H9 (cell line): ENCODE results near the gene C14orf132. TPM values are rescaled to one million over a fixed set of nuclear protein-coding genes. Genes with fewer than 3 reads are reported as not detected.

Experiments
- DNase-seq: peaks from one replicate; pipeline ENCODE4 v3.0.0-alpha.2; 2017
- H2AFZ ChIP-seq: one replicate; pipeline ENCODE4 v1.6.1; 2013; ENCODE audit warnings: mild to moderate bottlenecking, low read length, control low read depth, moderate library complexity
- H2AK5ac ChIP-seq: 2 replicates; pipeline ENCODE4 v1.6.1; 2013; ENCODE audit warnings: low read length, control low read depth, mixed read lengths; ENCODE audit not compliant: insufficient read length
- H2BK120ac ChIP-seq: one replicate; pipeline ENCODE4 v1.6.1; 2013; ENCODE audit warnings: low read depth, mild to moderate bottlenecking, low read length, control low read depth, inconsistent platforms; ENCODE audit not compliant: poor library complexity, severe bottlenecking
- H2BK12ac ChIP-seq: 2 replicates; pipeline ENCODE4 v1.6.1; 2013; ENCODE audit warnings: low read length, control low read depth, mixed read lengths, low read depth; ENCODE audit not compliant: insufficient read length
- H2BK15ac ChIP-seq: 2 replicates; pipeline ENCODE4 v1.6.1; 2013; ENCODE audit warnings: low read depth, low read length, control low read depth
- H2BK20ac ChIP-seq: one replicate; pipeline ENCODE4 v1.6.1; 2013; ENCODE audit warnings: low read depth, mild to moderate bottlenecking, low read length, control low read depth, inconsistent platforms; ENCODE audit not compliant: poor library complexity, severe bottlenecking
- H2BK5ac ChIP-seq: 2 replicates; pipeline ENCODE4 v1.6.1; 2013; ENCODE audit warnings: low read length, control low read depth, mixed read lengths; ENCODE audit not compliant: insufficient read length
- H3K14ac ChIP-seq: 2 replicates; pipeline ENCODE4 v1.6.1; 2013; ENCODE audit warnings: low read length, control low read depth; ENCODE audit not compliant: insufficient read depth
- H3K18ac ChIP-seq: 2 replicates; pipeline ENCODE4 v1.6.1; 2013; ENCODE audit warnings: low read depth, mild to moderate bottlenecking, mixed read lengths, low read length, control low read depth; ENCODE audit not compliant: insufficient read length
- H3K23ac ChIP-seq: 2 replicates; pipeline ENCODE4 v1.6.1; 2013; ENCODE audit warnings: low read length, control low read depth, mixed read lengths, low read depth; ENCODE audit not compliant: insufficient read length
- H3K23me2 ChIP-seq: 2 replicates; pipeline ENCODE4 v1.6.1; 2013; ENCODE audit warnings: low read depth, mild to moderate bottlenecking, mixed read lengths, low read length, control low read depth; ENCODE audit not compliant: insufficient read length, poor library complexity, severe bottlenecking
- H3K27ac ChIP-seq: 2 replicates; pipeline ENCODE4 v1.5.1; 2013; ENCODE audit warnings: low read length, control low read depth, mixed read lengths, low read depth; ENCODE audit not compliant: insufficient read length
- H3K27me3 ChIP-seq: 2 replicates; pipeline ENCODE4 v1.6.1; 2013; ENCODE audit warnings: low read length, control low read depth, inconsistent platforms; ENCODE audit not compliant: insufficient read depth
- H3K4ac ChIP-seq: 2 replicates; pipeline ENCODE4 v1.6.1; 2013; ENCODE audit warnings: low read depth, mild to moderate bottlenecking, control low read depth, inconsistent platforms, low read length, moderate library complexity
- H3K4me1 ChIP-seq: 2 replicates; pipeline ENCODE4 v1.6.1; 2013; ENCODE audit warnings: low read length, control low read depth, inconsistent platforms; ENCODE audit not compliant: insufficient read depth
- H3K4me2 ChIP-seq: 2 replicates; pipeline ENCODE4 v1.6.1; 2013; ENCODE audit warnings: low read length, control low read depth, mixed read lengths; ENCODE audit not compliant: insufficient read length, insufficient read depth
- H3K56ac ChIP-seq: 2 replicates; pipeline ENCODE4 v1.6.1; 2013; ENCODE audit warnings: low read depth, mild to moderate bottlenecking, mixed read lengths, low read length, control low read depth; ENCODE audit not compliant: insufficient read length
- H3K79me1 ChIP-seq: 2 replicates; pipeline ENCODE4 v1.6.1; 2013; ENCODE audit warnings: low read depth, mild to moderate bottlenecking, moderate library complexity, low read length, control low read depth, inconsistent platforms; ENCODE audit not compliant: insufficient read depth, poor library complexity, severe bottlenecking
- H3K79me2 ChIP-seq: 2 replicates; pipeline ENCODE4 v1.6.1; 2013; ENCODE audit warnings: low read length, control low read depth, inconsistent platforms; ENCODE audit not compliant: insufficient read depth
- H3K9ac ChIP-seq: 2 replicates; pipeline ENCODE4 v1.6.1; 2013; ENCODE audit warnings: low read length, control low read depth, mixed read lengths; ENCODE audit not compliant: insufficient read length; ENCODE audit errors: extremely low read depth
- H3K9me3 ChIP-seq: one replicate; pipeline ENCODE4 v1.6.1; 2013; ENCODE audit warnings: low read depth, low read length, inconsistent platforms; ENCODE audit not compliant: control insufficient read depth
- H3T11ph ChIP-seq: one replicate; pipeline ENCODE4 v1.6.1; 2013; ENCODE audit warnings: mild to moderate bottlenecking, low read length, control low read depth, inconsistent platforms
- H4K20me1 ChIP-seq: one replicate; pipeline ENCODE4 v1.6.1; 2013; ENCODE audit not compliant: control insufficient read depth, insufficient read length, insufficient read depth
- H4K5ac ChIP-seq: 2 replicates; pipeline ENCODE4 v1.6.1; 2013; ENCODE audit warnings: low read depth, mild to moderate bottlenecking, mixed read lengths, low read length, control low read depth; ENCODE audit not compliant: insufficient read length
- H4K8ac ChIP-seq: replicated peaks from 2 replicates; pipeline ENCODE4 v1.6.1; 2013; ENCODE audit warnings: low read length, control low read depth, mixed read lengths, low read depth; ENCODE audit not compliant: insufficient read length
- H4K91ac ChIP-seq: 2 replicates; pipeline ENCODE4 v1.6.1; 2013; ENCODE audit warnings: low read depth, mild to moderate bottlenecking, moderate library complexity, mixed read lengths, low read length, control low read depth; ENCODE audit not compliant: insufficient read length
- H3K27ac Mint-ChIP-seq, 3 experiments: 2 replicates in 2 of 3; 3 replicates in 1 of 3; pipeline ENCODE4 v1.8.0; 2020 to 2021; ENCODE audit warnings: mixed read lengths in 3 of 3, mild to moderate bottlenecking in 1 of 3, moderate library complexity in 1 of 3
- H3K27me3 Mint-ChIP-seq: 2 replicates; pipeline ENCODE4 v1.8.0; 2021; ENCODE audit warnings: low read depth, mild to moderate bottlenecking, moderate library complexity, mixed read lengths
- H3K36me3 Mint-ChIP-seq, 3 experiments: 2 replicates in 2 of 3; 3 replicates in 1 of 3; pipeline ENCODE4 v1.8.0; 2020 to 2021; ENCODE audit warnings: low read depth in 3 of 3, mixed read lengths in 3 of 3; ENCODE audit not compliant: insufficient read depth in 1 of 3
- H3K4me1 Mint-ChIP-seq, 2 experiments: 2 replicates each; pipeline ENCODE4 v1.8.0; 2020; ENCODE audit warnings: mixed read lengths in 2 of 2
- H3K4me3 Mint-ChIP-seq, 2 experiments: 2 replicates in 1 of 2; 3 replicates in 1 of 2; pipeline ENCODE4 v1.8.0; 2020 to 2021; ENCODE audit warnings: mild to moderate bottlenecking in 2 of 2, mixed read lengths in 2 of 2, moderate library complexity in 1 of 2
- H3K9me3 Mint-ChIP-seq, 2 experiments: 2 replicates in 1 of 2; 3 replicates in 1 of 2; pipeline ENCODE4 v1.8.0; 2020; ENCODE audit warnings: mild to moderate bottlenecking in 2 of 2, mixed read lengths in 2 of 2, moderate library complexity in 1 of 2
- WGBS: extraction: QIAGEN DNeasy Blood & Tissue Kit; methylation state at CpG from one replicate; pipeline ENCODE4 v1.1.7; 2013; ENCODE audit warnings: missing lambda C conversion rate, low lambda C conversion rate, mixed read lengths; ENCODE audit not compliant: insufficient read length; ENCODE audit errors: extremely low coverage; 5-methylcytosine and 5-hydroxymethylcytosine counted together
- total RNA-seq: library from RNA; stranded (reverse); gene quantifications from 2 replicates; pipeline ENCODE4 v1.2.1, GENCODE V29; 2021
- TF ChIP-seq, protein P1 (sequence below): fragments of 200-600 bp; sonication (generic); conservative IDR thresholded peaks from 3 replicates; pipeline ENCODE4 v1.8.0; 2021; ENCODE audit warnings: antibody characterized with exemption, mild to moderate bottlenecking

The C14orf132 gene
- total RNA-seq, 1 experiment from 2014 or later, result 5.7 TPM

DNA sequence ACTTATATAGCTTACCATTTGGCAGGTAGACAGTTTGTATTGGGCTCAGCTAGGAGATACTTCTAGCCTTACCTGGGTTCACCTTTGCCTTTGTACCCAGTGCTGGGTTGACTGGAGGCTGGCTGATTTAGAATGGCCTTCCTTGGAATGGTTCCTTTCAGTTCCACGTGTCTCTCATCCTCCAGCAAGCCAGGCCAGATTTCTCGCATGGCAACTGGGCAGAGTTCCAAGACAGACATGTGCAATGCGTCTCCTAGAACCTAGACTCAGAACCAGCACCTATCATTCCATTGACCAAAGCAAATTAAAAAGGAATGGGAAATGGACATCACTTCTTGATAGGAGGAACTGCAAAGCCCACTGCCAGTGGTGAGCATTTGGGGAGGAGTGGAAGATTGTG lies 86.4 kb downstream of the C14orf132 start:
- Mint-ChIP-seq H3K9me3 (no peaks in the 10 kb centered on the region), H3K27ac (no peak overlapping the region), H3K4me3 (no peak overlapping the region), H3K36me3 (no peaks in the 10 kb centered on the region), H3K4me1 (no peaks in the 10 kb centered on the region; a peak in 1 of 4 replicates), H3K27me3 (peaks cover 60% of the 10 kb centered on the region)
- Histone ChIP-seq H3K9me3 (no peaks in the 10 kb centered on the region), H2BK120ac (no peak overlapping the region), H3K23me2 (no peaks in the 10 kb centered on the region), H4K91ac (no peak overlapping the region), H2BK20ac (no peak overlapping the region), H2AFZ (no peak overlapping the region), H3K9ac (no peak overlapping the region), H2BK12ac (no peak overlapping the region), H2AK5ac (no peak overlapping the region), H3K18ac (no peak overlapping the region), H2BK5ac (no peak overlapping the region), H4K20me1 (no peaks in the 10 kb centered on the region), H3K4me1 (no peaks in the 10 kb centered on the region), H2BK15ac (no peak overlapping the region), H3K56ac (no peak overlapping the region), H3T11ph (no peak overlapping the region), H3K14ac (no peak overlapping the region), H4K5ac (no peak overlapping the region), H3K79me2 (no peaks in the 10 kb centered on the region), H3K4ac (no peak overlapping the region), H3K27me3 (no peaks in the 10 kb centered on the region; the same call in 1 of the 2 replicates), H3K27ac (no peak overlapping the region), H3K4me2 (no peak overlapping the region), H3K79me1 (no peaks in the 10 kb centered on the region), H3K23ac (no peak overlapping the region), H4K8ac (no peak overlapping the region)
- WGBS, result no CpG with 5 or more reads among the region's 3 CpGs
- DNase-seq, result no peak
- TF ChIP-seq, protein P1, sequence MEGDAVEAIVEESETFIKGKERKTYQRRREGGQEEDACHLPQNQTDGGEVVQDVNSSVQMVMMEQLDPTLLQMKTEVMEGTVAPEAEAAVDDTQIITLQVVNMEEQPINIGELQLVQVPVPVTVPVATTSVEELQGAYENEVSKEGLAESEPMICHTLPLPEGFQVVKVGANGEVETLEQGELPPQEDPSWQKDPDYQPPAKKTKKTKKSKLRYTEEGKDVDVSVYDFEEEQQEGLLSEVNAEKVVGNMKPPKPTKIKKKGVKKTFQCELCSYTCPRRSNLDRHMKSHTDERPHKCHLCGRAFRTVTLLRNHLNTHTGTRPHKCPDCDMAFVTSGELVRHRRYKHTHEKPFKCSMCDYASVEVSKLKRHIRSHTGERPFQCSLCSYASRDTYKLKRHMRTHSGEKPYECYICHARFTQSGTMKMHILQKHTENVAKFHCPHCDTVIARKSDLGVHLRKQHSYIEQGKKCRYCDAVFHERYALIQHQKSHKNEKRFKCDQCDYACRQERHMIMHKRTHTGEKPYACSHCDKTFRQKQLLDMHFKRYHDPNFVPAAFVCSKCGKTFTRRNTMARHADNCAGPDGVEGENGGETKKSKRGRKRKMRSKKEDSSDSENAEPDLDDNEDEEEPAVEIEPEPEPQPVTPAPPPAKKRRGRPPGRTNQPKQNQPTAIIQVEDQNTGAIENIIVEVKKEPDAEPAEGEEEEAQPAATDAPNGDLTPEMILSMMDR, result no peak
